Spleen (tissue), 7 donors: ENCODE measurements around the gene GAMT.

Experiments
- POLR2A ChIP-seq, 3 donors: fragments of 450-650 bp; IDR thresholded peaks; one replicate each; pipeline ENCODE4 v1.5.1; 2017; ENCODE audit warnings: antibody characterized with exemption in 3 of 3, mild to moderate bottlenecking in 1 of 3
- TF ChIP-seq, protein P1 (sequence below), 11 experiments: fragments of 200-600 bp in 7 of 11; fragments of 450-650 bp in 4 of 11; sonication (generic) in 4 of 11; IDR thresholded peaks in 8 of 11; conservative IDR thresholded peaks in 3 of 11; 1 replicate in 7 of 11; 2 replicates in 4 of 11; pipeline versions ENCODE4 v1.4.0 to v1.8.0; 2016 to 2021; ENCODE audit warnings: antibody characterized with exemption in 11 of 11, inconsistent platforms in 4 of 11, mild to moderate bottlenecking in 1 of 11
- donor health status: DM: no; HTN: no; CAD: no; lungs with moderate emphysema.
- donor health status: DM: no; HTN: no; CAD: no.
- donor health status: DM: no; HTN: no; CAD: no.

DNA sequence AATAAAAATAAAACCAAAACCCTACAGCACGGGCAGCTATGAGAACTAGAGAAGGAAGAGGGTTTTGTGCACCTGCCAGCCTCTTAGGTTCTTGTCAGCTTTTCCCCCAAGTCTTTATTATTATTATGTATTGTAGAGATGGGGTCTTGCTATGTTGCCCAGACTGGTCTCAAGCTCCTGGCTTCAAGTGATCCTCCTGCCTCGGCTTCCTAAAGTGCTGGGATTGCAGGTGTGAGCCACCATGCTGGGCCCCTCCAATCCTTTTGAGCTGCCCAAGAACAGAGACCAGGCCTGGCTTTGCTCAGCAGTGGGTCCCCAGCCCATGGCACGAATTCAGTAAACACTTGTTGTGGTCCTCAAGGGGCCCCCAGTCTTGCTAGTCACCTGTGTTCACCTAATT, 19.1 kb downstream of the GAMT start:
- no peak for TF ChIP-seq POLR2A (IDR thresholded peaks at IDR 0.05)
- TF ChIP-seq, protein P1, sequence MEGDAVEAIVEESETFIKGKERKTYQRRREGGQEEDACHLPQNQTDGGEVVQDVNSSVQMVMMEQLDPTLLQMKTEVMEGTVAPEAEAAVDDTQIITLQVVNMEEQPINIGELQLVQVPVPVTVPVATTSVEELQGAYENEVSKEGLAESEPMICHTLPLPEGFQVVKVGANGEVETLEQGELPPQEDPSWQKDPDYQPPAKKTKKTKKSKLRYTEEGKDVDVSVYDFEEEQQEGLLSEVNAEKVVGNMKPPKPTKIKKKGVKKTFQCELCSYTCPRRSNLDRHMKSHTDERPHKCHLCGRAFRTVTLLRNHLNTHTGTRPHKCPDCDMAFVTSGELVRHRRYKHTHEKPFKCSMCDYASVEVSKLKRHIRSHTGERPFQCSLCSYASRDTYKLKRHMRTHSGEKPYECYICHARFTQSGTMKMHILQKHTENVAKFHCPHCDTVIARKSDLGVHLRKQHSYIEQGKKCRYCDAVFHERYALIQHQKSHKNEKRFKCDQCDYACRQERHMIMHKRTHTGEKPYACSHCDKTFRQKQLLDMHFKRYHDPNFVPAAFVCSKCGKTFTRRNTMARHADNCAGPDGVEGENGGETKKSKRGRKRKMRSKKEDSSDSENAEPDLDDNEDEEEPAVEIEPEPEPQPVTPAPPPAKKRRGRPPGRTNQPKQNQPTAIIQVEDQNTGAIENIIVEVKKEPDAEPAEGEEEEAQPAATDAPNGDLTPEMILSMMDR (IDR thresholded peaks at IDR 0.05 in 8 of 11, conservative IDR thresholded peaks at IDR 0.05 in 3 of 11), result no peak
